T47D (cell line): ENCODE measurements around the gene GALNT2.

Source experiments
- DNase-seq, 2 experiments: peaks; one replicate each; pipeline versions ENCODE4 v3.0.0 to v3.0.0-alpha.2; 2011 to 2012; ENCODE audit warnings: low read depth in 1 of 2, low spot score in 1 of 2
- JUND ChIP-seq: IDR thresholded peaks from 2 replicates; pipeline ENCODE4 v1.6.1; 2012; ENCODE audit warnings: low read depth
- in situ Hi-C: cut with HindIII; loops from 2 replicates; pipeline ENCODE4 v1.10.0; 2016; ENCODE audit warnings: low sequenced_read_pairs, low pct_unique_long_range_greater_than_20kb

Gene GALNT2

GRCh38 chr1:230057100-230057499, 9.9 kb upstream of the GALNT2 start:
- TF ChIP-seq JUND, result no peak
- in situ Hi-C loops, result no loop called here
- DNase-seq, result no peak

- DNase-seq, result no peak
- in situ Hi-C loops, result no loop called here
- no peak for TF ChIP-seq JUND
Measured at GRCh38 chr1:230057681-230058565, 9.1 kb upstream of the GALNT2 start.

- DNase-seq, result no peak
- in situ Hi-C loops, result no loop called here
- TF ChIP-seq JUND, result no peak
Measured at GRCh38 chr1:230058626-230059025, 8.4 kb upstream of the GALNT2 start.

- no peak for TF ChIP-seq JUND
- no peak for DNase-seq
- in situ Hi-C loops, result no loop called here
Measured at GRCh38 chr1:230061801-230062200, 5.2 kb upstream of the GALNT2 start.

- in situ Hi-C loops, result no loop called here
- no peak for TF ChIP-seq JUND
- no peak for DNase-seq
Measured at GRCh38 chr1:230062521-230062920, 4.5 kb upstream of the GALNT2 start.

GRCh38 chr1:230064283-230064682, 2.8 kb upstream of the GALNT2 start:
- DNase-seq, result no peak
- in situ Hi-C loops, result no loop called here
- TF ChIP-seq JUND, result no peak

GRCh38 chr1:230065161-230065560, 1.9 kb upstream of the GALNT2 start:
- no peak for DNase-seq
- no peak for TF ChIP-seq JUND
- in situ Hi-C loops, result no loop called here

GRCh38 chr1:230065571-230065970, 1.5 kb upstream of the GALNT2 start:
- in situ Hi-C loops, result no loop called here
- no peak for DNase-seq
- TF ChIP-seq JUND, result no peak

- in situ Hi-C loops, result no loop called here
- no peak for DNase-seq
- TF ChIP-seq JUND, result no peak
Measured at GRCh38 chr1:230066031-230066430, 1.0 kb upstream of the GALNT2 start.

- in situ Hi-C loops, result no loop called here
- TF ChIP-seq JUND, result no peak
- peak; percentile 42 to 44 for DNase-seq
Measured at GRCh38 chr1:230067419-230067870, 407 bp downstream of the GALNT2 start.

- in situ Hi-C loops, result no loop called here
- TF ChIP-seq JUND, result no peak
- peak; percentile 47 to 55 for DNase-seq
Measured at GRCh38 chr1:230067871-230068620, 1.0 kb downstream of the GALNT2 start.

GRCh38 chr1:230068621-230068873, 1.5 kb downstream of the GALNT2 start:
- TF ChIP-seq JUND, result no peak
- in situ Hi-C loops, result no loop called here
- peak in 1 of 2 experiments; percentile 9 for DNase-seq

- no peak for TF ChIP-seq JUND
- in situ Hi-C loops, result no loop called here
- DNase-seq, result peak; percentile 44 to 71
Measured at GRCh38 chr1:230068952-230069684, 2.1 kb downstream of the GALNT2 start.
